Ectodermal cell (in vitro differentiated cells): ENCODE data around the gene FKBP3.
"Not testable (repeated sequence)": the region's sequence is repeated elsewhere in the genome, so short reads cannot be mapped to it uniquely, and the experiment has no call there.

Source experiments
- H3K27ac ChIP-seq: 2 replicates; pipeline ENCODE4 v1.7.0; 2013; ENCODE audit warnings: mild to moderate bottlenecking, low read depth, low read length; ENCODE audit not compliant: insufficient read depth, poor library complexity, severe bottlenecking
- H3K27me3 ChIP-seq: 2 replicates; pipeline ENCODE4 v1.7.0; 2013; ENCODE audit warnings: mild to moderate bottlenecking, low read length; ENCODE audit not compliant: insufficient read depth, control insufficient read depth, poor library complexity, severe bottlenecking
- H3K36me3 ChIP-seq: one replicate; pipeline ENCODE4 v1.7.0; 2013; ENCODE audit warnings: low read length; ENCODE audit not compliant: control insufficient read depth, insufficient read depth
- H3K4me1 ChIP-seq: one replicate; pipeline ENCODE4 v1.7.0; 2013; ENCODE audit warnings: low read length; ENCODE audit not compliant: control insufficient read depth, insufficient read depth
- H3K4me3 ChIP-seq: 2 replicates; pipeline ENCODE4 v1.7.0; 2013; ENCODE audit warnings: low read depth, low read length, control low read depth; ENCODE audit not compliant: insufficient read depth
- H3K9me3 ChIP-seq: 2 replicates; pipeline ENCODE4 v1.7.0; 2013; ENCODE audit warnings: mild to moderate bottlenecking, low read length, moderate library complexity; ENCODE audit not compliant: control insufficient read depth
- WGBS, 2 experiments: methylation state at CpG; one replicate each; pipeline ENCODE4 v1.1.7; 2013; ENCODE audit warnings: missing lambda C conversion rate in 2 of 2; 5-methylcytosine and 5-hydroxymethylcytosine counted together

Gene FKBP3

GRCh38 chr14:45142083-45142482, 7.8 kb upstream of the FKBP3 start:
- H3K36me3 ChIP-seq, H3K4me3 ChIP-seq, H3K27ac ChIP-seq, H3K27me3 ChIP-seq, H3K9me3 ChIP-seq: not testable (repeated sequence)
- H3K4me1 ChIP-seq: peaks cover 10% of the 10 kb centered on the region
- 95 to 98% methylated on average over 6 to 8 of the region's 8 CpGs for WGBS, 2 experiments

DNA sequence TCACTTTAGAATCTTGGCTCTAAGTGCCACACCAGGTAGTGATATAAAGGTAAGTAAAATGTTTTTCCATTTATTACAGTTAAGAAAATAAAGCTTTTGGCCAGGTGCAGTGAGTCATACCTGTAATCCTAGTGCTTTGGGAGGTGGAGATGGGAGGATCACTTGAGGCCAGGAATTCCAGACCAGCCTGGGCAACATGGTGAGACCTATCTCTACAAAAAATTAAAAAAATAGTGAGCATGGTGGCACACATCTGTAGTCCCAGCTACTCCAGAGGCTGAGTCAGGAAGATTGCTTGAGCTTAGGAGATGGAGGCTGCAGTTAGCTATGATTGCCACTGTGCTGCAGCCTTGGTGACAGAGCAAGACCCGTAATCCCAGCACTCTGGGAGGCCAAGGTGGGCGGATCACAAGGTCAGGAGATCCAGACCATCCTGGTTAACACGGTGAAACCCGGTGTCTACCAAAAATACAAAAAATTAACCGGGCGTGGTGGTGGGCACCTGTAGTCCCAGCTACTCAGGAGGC, 6.4 kb upstream of the FKBP3 start:
- Histone ChIP-seq H3K27ac (no peak overlapping the region), H3K4me3 (no peak overlapping the region), H3K27me3 (no peaks in the 10 kb centered on the region), H3K4me1 (peaks cover 14% of the 10 kb centered on the region), H3K9me3 (peaks cover 2% of the 10 kb centered on the region), H3K36me3 (no peaks in the 10 kb centered on the region)
- WGBS, 2 experiments: 92 to 95% methylated on average over 6 of the region's 6 CpGs

- H3K27me3 ChIP-seq: no peaks in the 10 kb centered on the region
- H3K27ac ChIP-seq: peak overlapping the region; percentile 65
- H3K4me3 ChIP-seq: peak overlapping the region; percentile 92
- WGBS, 2 experiments: 4 to 9% methylated on average over 6 to 7 of the region's 7 CpGs
- peaks cover 2% of the 10 kb centered on the region for H3K9me3 ChIP-seq
- no peaks in the 10 kb centered on the region for H3K36me3 ChIP-seq
- peaks cover 21% of the 10 kb centered on the region for H3K4me1 ChIP-seq
Observed at GRCh38 chr14:45136399-45136798, 2.1 kb upstream of the FKBP3 start.

GRCh38 chr14:45135659-45136395, 1.5 kb upstream of the FKBP3 start, which contains the start of gene FANCM:
Gene FANCM (plus strand): TSS chr14:45135930. CDS start chr14:45136032, 102 bp downstream.
- Histone ChIP-seq H3K36me3 (no peaks in the 10 kb centered on the region), H3K9me3 (peaks cover 2% of the 10 kb centered on the region), H3K27me3 (no peaks in the 10 kb centered on the region), H3K4me1 (peaks cover 21% of the 10 kb centered on the region), H3K27ac (peak within 1 kb of the TSS; percentile 92), H3K4me3 (peak within 1 kb of the TSS; percentile 92)
- 0 to 1% methylated on average over 48 of the region's 48 CpGs for WGBS, 2 experiments

DNA sequence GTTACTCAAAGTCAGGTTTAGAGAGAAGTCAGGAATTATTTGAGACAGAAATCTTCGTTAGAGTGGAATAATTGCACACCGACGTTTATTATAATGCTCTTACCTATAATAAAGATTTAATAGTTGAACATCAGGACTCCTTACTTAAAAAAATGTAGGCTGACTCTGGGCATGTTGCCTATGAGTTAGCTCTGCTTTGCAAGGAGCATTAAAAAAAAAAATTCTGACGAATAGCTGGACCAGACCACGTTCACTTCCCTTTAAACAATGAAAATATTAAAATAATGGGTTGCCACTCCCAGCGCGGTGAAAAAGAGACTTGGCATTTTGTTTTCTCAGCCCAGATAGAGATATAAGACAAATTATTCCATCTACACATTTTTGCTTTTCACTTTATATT, 875 bp upstream of the FKBP3 start:
- peak overlapping the region; percentile 92 for H3K4me3 ChIP-seq
- no peaks in the 10 kb centered on the region for H3K36me3 ChIP-seq
- peaks cover 2% of the 10 kb centered on the region for H3K9me3 ChIP-seq
- H3K4me1 ChIP-seq: peaks cover 21% of the 10 kb centered on the region
- peak overlapping the region; percentile 92 for H3K27ac ChIP-seq
- H3K27me3 ChIP-seq: no peaks in the 10 kb centered on the region
- 0 to 2% methylated on average over 4 of the region's 7 CpGs for WGBS, 2 experiments

GRCh38 chr14:45133683-45134050, 614 bp downstream of the FKBP3 start:
- Histone ChIP-seq H3K27ac (peak overlapping the region; percentile 92), H3K4me1 (peaks cover 21% of the 10 kb centered on the region)
- WGBS, 2 experiments: 1 to 4% methylated on average over 8 to 9 of the region's 9 CpGs

DNA sequence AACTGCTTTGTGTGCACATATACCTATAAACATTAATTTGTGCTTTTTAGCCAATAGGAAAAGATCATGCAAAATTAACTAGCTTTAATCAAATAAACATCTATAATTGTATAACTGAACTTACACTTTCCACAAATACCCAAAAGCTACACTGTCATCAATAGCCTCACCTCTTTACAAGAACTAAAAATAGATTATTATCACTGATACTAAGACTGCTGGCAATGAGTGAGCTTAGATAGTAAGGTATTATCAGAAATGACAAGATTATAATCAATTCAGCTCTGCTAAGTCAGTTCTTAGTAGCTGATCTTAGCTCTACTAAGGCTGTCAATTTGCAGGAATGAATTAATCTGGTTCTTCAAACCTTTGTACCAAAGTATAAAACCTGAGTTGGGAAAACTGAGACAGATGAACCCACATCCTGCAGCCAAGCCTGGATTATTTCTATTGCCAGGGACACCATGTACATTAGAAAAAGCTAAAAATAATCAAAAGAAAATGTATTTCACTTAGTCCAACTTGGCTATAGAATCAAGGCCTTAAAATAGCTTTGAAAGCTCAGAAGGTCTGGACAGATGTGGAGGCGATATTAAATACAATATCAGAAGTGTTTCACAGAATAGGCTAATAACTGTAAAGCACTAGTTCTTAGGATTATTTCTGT, 5.2 kb downstream of the FKBP3 start:
- peaks cover 6% of the 10 kb centered on the region for H3K4me1 ChIP-seq
- H3K27ac ChIP-seq: no peak overlapping the region
- H3K27me3 ChIP-seq: no peaks in the 10 kb centered on the region
- no peak overlapping the region for H3K4me3 ChIP-seq
- 92 to 100% methylated on average over 1 of the region's 1 CpG for WGBS, 2 experiments
- H3K36me3 ChIP-seq: peaks cover 11% of the 10 kb centered on the region
- H3K9me3 ChIP-seq: no peaks in the 10 kb centered on the region

More at GRCh38 chr14:45133683-45134050, 614 bp downstream of the FKBP3 start:
- H3K9me3 ChIP-seq: peaks cover 2% of the 10 kb centered on the region
- no peaks in the 10 kb centered on the region for H3K27me3 ChIP-seq
- H3K4me3 ChIP-seq: peak overlapping the region; percentile 92
- H3K36me3 ChIP-seq: peaks cover 6% of the 10 kb centered on the region

DNA sequence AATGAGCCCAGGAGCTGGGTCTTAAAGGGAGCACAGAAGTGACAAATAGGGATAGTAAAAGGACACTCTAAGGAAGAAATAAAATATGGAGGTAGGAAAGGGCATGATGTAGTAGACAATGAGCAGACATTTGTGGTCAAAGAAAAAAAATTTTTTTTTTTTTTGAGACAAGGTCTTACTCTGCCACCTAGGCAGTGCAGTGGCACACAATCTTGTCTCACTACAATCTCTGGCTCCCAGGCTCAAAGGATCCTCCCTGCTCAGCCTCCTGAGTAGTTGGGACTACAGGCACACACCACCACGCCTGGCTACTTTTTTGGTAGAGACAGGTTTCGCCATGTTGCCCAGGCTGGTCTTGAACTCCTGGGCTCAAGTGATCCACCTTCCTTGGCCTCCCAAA, 8.5 kb downstream of the FKBP3 start:
- Histone ChIP-seq H3K4me1 (no peaks in the 10 kb centered on the region), H3K4me3 (no peak overlapping the region), H3K27ac (no peak overlapping the region), H3K9me3 (no peaks in the 10 kb centered on the region), H3K36me3 (peaks cover 30% of the 10 kb centered on the region), H3K27me3 (no peaks in the 10 kb centered on the region)
- 93 to 98% methylated on average over 2 of the region's 2 CpGs for WGBS, 2 experiments

GRCh38 chr14:45123271-45123670, 11.0 kb downstream of the FKBP3 start:
- Histone ChIP-seq H3K36me3 (peaks cover 42% of the 10 kb centered on the region), H3K27ac (no peak overlapping the region), H3K4me1 (no peaks in the 10 kb centered on the region), H3K9me3 (no peaks in the 10 kb centered on the region), H3K4me3 (no peak overlapping the region), H3K27me3 (no peaks in the 10 kb centered on the region)
- WGBS, 2 experiments: 91 to 96% methylated on average over 3 of the region's 3 CpGs

DNA sequence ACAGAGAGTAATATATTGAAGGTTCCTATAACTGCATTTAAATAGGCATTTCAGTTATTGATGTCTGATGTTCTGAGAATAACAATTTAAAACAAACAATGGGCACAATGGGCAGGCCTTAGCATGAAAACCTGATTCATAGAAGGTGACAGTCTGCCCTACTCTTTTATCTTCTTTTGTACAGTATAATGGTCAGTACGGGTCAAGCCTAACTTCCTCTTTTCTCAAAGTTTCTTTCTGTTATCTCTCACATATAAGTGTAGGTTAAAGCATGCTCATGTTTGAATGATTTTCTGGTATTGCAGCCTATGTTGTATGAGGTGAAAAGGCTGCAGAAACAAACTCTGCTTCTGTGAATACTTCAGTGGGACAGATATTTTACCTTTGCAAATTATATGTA, 14.2 kb downstream of the FKBP3 start:
- Histone ChIP-seq H3K27ac (no peak overlapping the region), H3K4me1 (no peaks in the 10 kb centered on the region), H3K27me3 (no peaks in the 10 kb centered on the region), H3K36me3 (peaks cover 46% of the 10 kb centered on the region), H3K4me3 (no peak overlapping the region), H3K9me3 (no peaks in the 10 kb centered on the region)
- 100% methylated on average over 1 of the region's 1 CpG; no CpG with 5 or more reads in 1 of the 2 experiments for WGBS, 2 experiments
